ENCODE measurements around the gene IRX1. TPM values are rescaled to one million over a fixed set of nuclear protein-coding genes. Genes with fewer than 3 reads are reported as not detected.
A peak's percentile ranks its signal among the peaks of the same experiment; 100 is the strongest.

Gene IRX1
- total RNA-seq, 1 experiment from 2014 or later: 4.1 TPM

- no peak overlapping the region for H4K8ac ChIP-seq (replicated peaks; ENCODE audit: insufficient read length, low read depth, low read length)
- no peaks in the 10 kb centered on the region; a peak in 1 of 5 replicates for H3K9me3 Mint-ChIP-seq
These were observed 12.0 kb downstream of the IRX1 start for GRCh38 chr5:3607541-3608181.

More at GRCh38 chr5:3607541-3608181, 12.0 kb downstream of the IRX1 start:
- Histone ChIP-seq H4K5ac (ENCODE audit: insufficient read length, low read depth, low read length) (no peak overlapping the region), H2AFZ (ENCODE audit: low read length) (no peak overlapping the region), H4K91ac (ENCODE audit: insufficient read length, low read depth, low read length) (no peak overlapping the region), H3K79me1 (ENCODE audit: insufficient read depth, low read depth, low read length, poor library complexity, severe bottlenecking) (no peaks in the 10 kb centered on the region), H3K4me2 (ENCODE audit: insufficient read depth, insufficient read length, low read length) (no peak overlapping the region), H3K56ac (ENCODE audit: insufficient read length, low read depth, low read length) (no peak overlapping the region), H3K4me1 (ENCODE audit: insufficient read depth, low read length) (no peaks in the 10 kb centered on the region), H3T11ph (ENCODE audit: low read length) (no peak overlapping the region), H3K4ac (ENCODE audit: low read depth, low read length) (no peak overlapping the region), H3K27me3 (ENCODE audit: insufficient read depth, low read length) (peaks cover 25% of the 10 kb centered on the region; the same call in 1 of the 2 replicates), H3K27ac (ENCODE audit: insufficient read length, low read depth, low read length) (no peak overlapping the region), H3K23ac (ENCODE audit: insufficient read length, low read depth, low read length) (no peak overlapping the region), H2BK5ac (ENCODE audit: insufficient read length, low read length) (no peak overlapping the region), H2BK120ac (ENCODE audit: low read depth, low read length, poor library complexity, severe bottlenecking) (no peak overlapping the region), H2AK5ac (ENCODE audit: insufficient read length, low read length) (no peak overlapping the region), H2BK20ac (ENCODE audit: low read depth, low read length, poor library complexity, severe bottlenecking) (no peak overlapping the region), H3K9me3 (ENCODE audit: control insufficient read depth, low read depth, low read length) (no peaks in the 10 kb centered on the region), H4K20me1 (ENCODE audit: control insufficient read depth, insufficient read depth, insufficient read length) (no peaks in the 10 kb centered on the region), H2BK15ac (ENCODE audit: low read depth, low read length) (no peak overlapping the region), H3K9ac (ENCODE audit: extremely low read depth, insufficient read length, low read length) (no peak overlapping the region), H3K14ac (ENCODE audit: insufficient read depth, low read length) (no peak overlapping the region), H3K18ac (ENCODE audit: insufficient read length, low read depth, low read length) (no peak overlapping the region), H3K79me2 (ENCODE audit: insufficient read depth, low read length) (no peaks in the 10 kb centered on the region), H2BK12ac (ENCODE audit: insufficient read length, low read depth, low read length) (no peak overlapping the region), H3K23me2 (ENCODE audit: insufficient read length, low read depth, low read length, poor library complexity, severe bottlenecking) (peaks cover 9% of the 10 kb centered on the region)
- TF ChIP-seq CTCF (conservative IDR thresholded peaks at IDR 0.05): no peak
- Mint-ChIP-seq H3K27me3 (ENCODE audit: low read depth) (peaks cover 59% of the 10 kb centered on the region), H3K4me1 (peaks cover 13 to 18% of the 10 kb centered on the region in 2 experiments), H3K4me3 (peak overlapping the region in 1 of 2 experiments; percentile 80; a peak in 1 of 5 replicates), H3K36me3 (ENCODE audit: insufficient read depth in 1 of 3, low read depth in 3 of 3) (no peaks in the 10 kb centered on the region), H3K27ac (no peak overlapping the region)
- no peak for DNase-seq
- no CpG with 5 or more reads among the region's 11 CpGs for WGBS (ENCODE audit: extremely low coverage, insufficient read length, low lambda C conversion rate)

All from H9 (cell line).